Mesenchymal stem cell (in vitro differentiated cells and primary cell): Measurements from ENCODE around the gene CTCFL.

ENCODE experiments used
- DNase-seq: peaks from one replicate; pipeline ENCODE4 v3.0.0-alpha.2; 2013
- H2AFZ ChIP-seq: one replicate; pipeline ENCODE4 v1.6.1; 2013; ENCODE audit warnings: low read depth, mild to moderate bottlenecking, control low read depth, inconsistent platforms, low read length, moderate library complexity
- H2AK5ac ChIP-seq: 2 replicates; pipeline ENCODE4 v1.6.1; 2013; ENCODE audit warnings: low read length, moderate library complexity, mild to moderate bottlenecking, inconsistent platforms; ENCODE audit not compliant: severe bottlenecking
- H2BK120ac ChIP-seq: one replicate; pipeline ENCODE4 v1.6.1; 2013; ENCODE audit warnings: low read depth, mild to moderate bottlenecking, inconsistent platforms, low read length, moderate library complexity
- H2BK12ac ChIP-seq, 2 experiments: one replicate each; pipeline ENCODE4 v1.6.1; 2013; ENCODE audit warnings: inconsistent platforms in 2 of 2, low read length in 2 of 2, mild to moderate bottlenecking in 2 of 2, moderate library complexity in 2 of 2, control low read depth in 1 of 2
- H2BK15ac ChIP-seq: one replicate; pipeline ENCODE4 v1.6.1; 2013; ENCODE audit warnings: mild to moderate bottlenecking, low read depth, inconsistent platforms; ENCODE audit not compliant: poor library complexity, severe bottlenecking
- H2BK5ac ChIP-seq: 2 replicates; pipeline ENCODE4 v1.6.1; 2013; ENCODE audit warnings: low read depth, mild to moderate bottlenecking, low read length, control low read depth, inconsistent platforms; ENCODE audit not compliant: poor library complexity, severe bottlenecking
- H3K14ac ChIP-seq, 2 experiments: one replicate each; pipeline ENCODE4 v1.6.1; 2013; ENCODE audit warnings: inconsistent platforms in 2 of 2, low read length in 2 of 2, control low read depth in 1 of 2, mild to moderate bottlenecking in 1 of 2, moderate library complexity in 1 of 2
- H3K18ac ChIP-seq, 2 experiments: one replicate each; pipeline ENCODE4 v1.6.1; 2013; ENCODE audit warnings: inconsistent platforms in 2 of 2, low read length in 2 of 2, control low read depth in 1 of 2, low read depth in 1 of 2, mild to moderate bottlenecking in 1 of 2
- H3K23ac ChIP-seq, 2 experiments: one replicate each; pipeline ENCODE4 v1.6.1; 2013; ENCODE audit warnings: inconsistent platforms in 2 of 2, low read length in 2 of 2, mild to moderate bottlenecking in 2 of 2, moderate library complexity in 2 of 2, control low read depth in 1 of 2
- H3K27ac ChIP-seq: 2 replicates; pipeline ENCODE4 v1.5.1; 2013; ENCODE audit warnings: mild to moderate bottlenecking, moderate library complexity, low read length, control low read depth, inconsistent platforms; ENCODE audit not compliant: poor library complexity, severe bottlenecking
- H3K27me3 ChIP-seq, 2 experiments: 2 replicates each; pipeline versions ENCODE4 v1.6.1 to v1.7.0; 2013; ENCODE audit warnings: low read length in 2 of 2, mild to moderate bottlenecking in 2 of 2, moderate library complexity in 2 of 2, control low read depth in 1 of 2, inconsistent platforms in 1 of 2; ENCODE audit not compliant: control insufficient read depth in 1 of 2, insufficient read depth in 1 of 2
- H3K36me3 ChIP-seq, 2 experiments: 2 replicates each; pipeline versions ENCODE4 v1.6.1 to v1.7.0; 2013; ENCODE audit warnings: low read length in 2 of 2, control low read depth in 1 of 2, inconsistent platforms in 1 of 2, low read depth in 1 of 2, mild to moderate bottlenecking in 1 of 2; ENCODE audit not compliant: insufficient read depth in 2 of 2, control insufficient read depth in 1 of 2
- H3K4ac ChIP-seq, 2 experiments: one replicate each; pipeline ENCODE4 v1.6.1; 2013; ENCODE audit warnings: inconsistent platforms in 2 of 2, low read length in 2 of 2, mild to moderate bottlenecking in 2 of 2, moderate library complexity in 2 of 2, control low read depth in 1 of 2, low read depth in 1 of 2
- H3K4me1 ChIP-seq: 2 replicates; pipeline ENCODE4 v1.6.1; 2013; ENCODE audit warnings: low read depth, low read length, control low read depth; ENCODE audit not compliant: control insufficient read depth, insufficient read depth
- H3K4me2 ChIP-seq: 2 replicates; pipeline ENCODE4 v1.6.1; 2013; ENCODE audit warnings: low read length, mild to moderate bottlenecking, inconsistent platforms; ENCODE audit not compliant: poor library complexity, severe bottlenecking
- H3K4me3 ChIP-seq, 2 experiments: 2 replicates each; pipeline versions ENCODE4 v1.5.1 to v1.7.0; 2013; ENCODE audit warnings: low read length in 2 of 2, mild to moderate bottlenecking in 2 of 2, control low read depth in 1 of 2, low read depth in 1 of 2; ENCODE audit not compliant: insufficient read depth in 1 of 2
- H3K79me1 ChIP-seq: replicated peaks from 2 replicates; pipeline ENCODE4 v1.6.1; 2013; ENCODE audit warnings: mild to moderate bottlenecking, control low read depth, low read length, inconsistent platforms; ENCODE audit not compliant: poor library complexity, severe bottlenecking
- H3K9ac ChIP-seq: 2 replicates; pipeline ENCODE4 v1.7.0; 2013; ENCODE audit warnings: mild to moderate bottlenecking, low read length, moderate library complexity
- H3K9me3 ChIP-seq: 2 replicates; pipeline ENCODE4 v1.7.0; 2013; ENCODE audit warnings: mild to moderate bottlenecking, low read length; ENCODE audit not compliant: control insufficient read depth
- H4K8ac ChIP-seq: one replicate; pipeline ENCODE4 v1.6.1; 2013; ENCODE audit warnings: inconsistent platforms, mild to moderate bottlenecking, low read length, moderate library complexity
- H4K91ac ChIP-seq: one replicate; pipeline ENCODE4 v1.6.1; 2013; ENCODE audit warnings: mild to moderate bottlenecking, low read length, inconsistent platforms
- WGBS: methylation state at CpG from one replicate; pipeline ENCODE4 v1.1.7; 2013; ENCODE audit warnings: mixed read lengths; 5-methylcytosine and 5-hydroxymethylcytosine counted together

The CTCFL gene

GRCh38 chr20:57471496-57472372, 53.2 kb downstream of the CTCFL start:
- H3K27ac ChIP-seq = no peak overlapping the region
- H3K9me3 ChIP-seq = peaks cover 7% of the 10 kb centered on the region
- H2BK12ac ChIP-seq = no peak overlapping the region
- no peak overlapping the region for H2AK5ac ChIP-seq
- H3K27me3 ChIP-seq = peaks cover 27 to 98% of the 10 kb centered on the region in 2 experiments
- no peaks in the 10 kb centered on the region for H3K79me1 ChIP-seq
- H2BK15ac ChIP-seq = no peak overlapping the region
- no peaks in the 10 kb centered on the region for H3K36me3 ChIP-seq
- H2BK120ac ChIP-seq = no peak overlapping the region
- peaks cover 42% of the 10 kb centered on the region for H3K4me1 ChIP-seq
- H3K4me3 ChIP-seq = no peak overlapping the region
- H2AFZ ChIP-seq = no peak overlapping the region
- H3K9ac ChIP-seq = no peak overlapping the region
- no peak for DNase-seq
- no peak overlapping the region for H3K23ac ChIP-seq
- H3K4me2 ChIP-seq = no peak overlapping the region
- 64% methylated on average over 12 of the region's 12 CpGs for WGBS
- no peak overlapping the region for H3K18ac ChIP-seq
- no peak overlapping the region for H4K8ac ChIP-seq
- no peak overlapping the region for H3K14ac ChIP-seq
- H4K91ac ChIP-seq = no peak overlapping the region
- H2BK5ac ChIP-seq = no peak overlapping the region
- H3K4ac ChIP-seq = no peak overlapping the region

DNA sequence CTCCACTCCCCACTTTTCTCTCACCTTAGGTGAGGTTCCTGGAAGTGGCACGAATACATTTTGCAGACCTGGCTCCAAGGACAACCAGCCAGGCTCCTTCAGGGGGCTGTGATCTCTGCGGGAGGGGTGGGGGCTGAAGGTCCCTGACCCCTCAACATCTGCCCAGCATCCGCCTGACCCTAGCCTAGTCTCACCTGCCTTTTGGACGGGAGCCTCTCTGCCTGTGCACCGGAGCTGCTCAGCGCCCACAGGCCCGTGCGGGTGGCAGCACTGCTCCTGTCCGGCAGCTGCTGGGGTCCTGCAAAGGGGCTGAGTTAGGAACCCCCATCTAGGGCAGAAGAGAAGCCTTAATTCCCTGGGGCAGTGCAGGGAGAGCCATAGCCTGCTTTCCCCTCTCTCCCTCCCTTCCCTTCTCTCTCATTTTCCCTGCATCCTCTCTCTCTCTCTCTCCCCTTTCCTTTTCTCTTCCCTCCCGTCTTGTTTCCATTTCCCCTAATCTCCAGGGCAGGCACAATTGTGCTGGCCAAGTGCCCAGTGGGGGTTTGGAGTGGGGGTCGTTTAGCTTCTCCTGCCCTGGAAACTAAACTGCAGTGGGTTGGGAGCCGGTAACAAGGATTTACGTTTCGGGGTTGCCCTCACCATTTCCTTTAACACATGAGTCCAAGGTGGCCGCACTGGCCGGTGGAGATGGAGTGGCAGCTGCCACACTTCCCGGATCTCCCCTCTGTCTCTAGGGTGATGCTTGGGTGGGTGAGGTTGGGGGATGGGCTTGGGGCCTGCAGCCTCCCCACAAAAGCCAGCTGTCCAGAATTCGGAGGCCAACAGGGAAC, 54.1 kb downstream of the CTCFL start:
- no peak overlapping the region for H3K4ac ChIP-seq
- H4K8ac ChIP-seq = no peak overlapping the region
- no peak overlapping the region for H3K14ac ChIP-seq
- H3K23ac ChIP-seq = no peak overlapping the region
- no peak overlapping the region for H2BK5ac ChIP-seq
- WGBS = 69% methylated on average over 17 of the region's 18 CpGs
- H3K9me3 ChIP-seq = peaks cover 7% of the 10 kb centered on the region
- H2AK5ac ChIP-seq = no peak overlapping the region
- no peak overlapping the region for H3K18ac ChIP-seq
- no peaks in the 10 kb centered on the region for H3K79me1 ChIP-seq
- no peak overlapping the region for H2BK12ac ChIP-seq
- H3K4me2 ChIP-seq = no peak overlapping the region
- no peak for DNase-seq
- H3K9ac ChIP-seq = no peak overlapping the region
- peaks cover 23 to 98% of the 10 kb centered on the region in 2 experiments for H3K27me3 ChIP-seq
- peaks cover 39% of the 10 kb centered on the region for H3K4me1 ChIP-seq
- no peak overlapping the region for H3K4me3 ChIP-seq
- no peak overlapping the region for H2AFZ ChIP-seq
- H2BK15ac ChIP-seq = no peak overlapping the region
- H3K27ac ChIP-seq = no peak overlapping the region
- H3K36me3 ChIP-seq = no peaks in the 10 kb centered on the region
- H2BK120ac ChIP-seq = no peak overlapping the region
- H4K91ac ChIP-seq = no peak overlapping the region

DNA sequence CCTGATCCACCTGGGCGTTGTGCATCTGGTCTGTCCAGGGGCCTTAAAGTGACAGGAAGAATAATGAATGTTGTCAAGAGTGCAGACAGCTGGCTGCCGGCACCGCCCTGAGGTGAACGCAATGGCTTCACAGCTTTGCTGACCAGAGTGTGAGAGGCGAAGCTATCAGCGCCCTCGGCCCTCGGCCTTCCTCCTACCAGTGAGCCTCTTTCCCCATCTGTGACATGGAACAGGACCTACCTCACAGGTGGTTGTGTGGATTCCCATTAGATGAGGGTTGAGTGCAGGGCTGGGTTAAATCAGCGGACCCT, 54.8 kb downstream of the CTCFL start:
- WGBS = 40% methylated on average over 1 of the region's 9 CpGs
- Histone ChIP-seq H2BK120ac (no peak overlapping the region), H3K4me1 (peaks cover 39% of the 10 kb centered on the region), H3K14ac (no peak overlapping the region), H3K9ac (no peak overlapping the region), H3K4me3 (no peak overlapping the region), H2AK5ac (no peak overlapping the region), H3K9me3 (peaks cover 1% of the 10 kb centered on the region), H3K23ac (no peak overlapping the region), H4K8ac (no peak overlapping the region), H3K27ac (no peak overlapping the region), H2BK5ac (no peak overlapping the region), H2BK12ac (no peak overlapping the region), H3K18ac (no peak overlapping the region), H3K36me3 (no peaks in the 10 kb centered on the region), H2AFZ (no peak overlapping the region), H3K27me3 (peaks cover 23 to 98% of the 10 kb centered on the region in 2 experiments), H2BK15ac (no peak overlapping the region), H3K79me1 (no peaks in the 10 kb centered on the region), H3K4me2 (no peak overlapping the region), H3K4ac (no peak overlapping the region), H4K91ac (no peak overlapping the region)
- DNase-seq = no peak
